GM21576 (cell line): ENCODE data around the gene NDUFB7.
A peak's percentile ranks its signal among the peaks of the same experiment; 100 is the strongest.
"Not testable (repeated sequence)": the region's sequence is repeated elsewhere in the genome, so short reads cannot be mapped to it uniquely, and the experiment has no call there.

Experiments
- ATAC-seq: cut with Tn5 transposase; IDR thresholded peaks from one replicate; pipeline ENCODE4 v1.9.1; 2021; ENCODE audit warnings: mild to moderate bottlenecking, moderate library complexity; ENCODE audit not compliant: unreplicated experiment

NDUFB7 gene

DNA sequence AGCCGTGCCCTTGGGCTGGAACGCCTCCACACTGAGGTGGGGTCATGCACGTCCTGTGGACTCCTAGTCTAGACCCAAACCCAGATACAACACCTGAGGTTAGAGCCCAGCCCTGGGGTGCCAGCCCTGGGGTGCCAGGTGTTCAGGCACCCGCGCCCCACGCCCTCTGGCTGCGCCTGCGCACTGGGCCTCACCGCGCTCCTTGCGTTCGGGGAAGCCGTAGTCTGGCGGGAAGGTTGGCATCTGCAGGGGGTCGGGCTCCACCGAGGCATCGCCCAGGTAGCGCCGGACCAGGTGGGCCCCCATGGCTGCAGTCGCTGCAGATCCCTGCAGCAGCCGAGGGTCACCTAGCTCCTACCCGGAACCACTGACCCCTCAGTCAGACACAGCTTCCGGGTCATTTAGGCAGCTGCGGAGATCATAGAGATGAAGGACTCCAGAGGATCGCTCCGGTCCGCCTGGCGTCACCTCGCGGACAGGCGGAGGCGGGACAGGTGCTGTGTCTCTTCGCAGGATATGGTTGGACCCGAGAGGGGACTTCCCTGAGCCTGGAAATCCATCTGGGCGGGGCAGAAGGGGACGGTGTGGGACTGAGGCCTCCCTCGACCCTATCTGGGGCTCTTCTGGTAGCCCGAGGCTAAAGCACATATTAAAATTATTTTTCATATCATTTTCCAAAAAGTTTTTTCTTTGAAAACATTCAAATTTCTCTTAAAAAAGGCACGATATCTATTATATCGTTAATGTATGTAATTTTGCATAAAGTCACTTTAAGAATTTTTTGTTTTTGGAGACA, at the start of gene NDUFB7:
TSS of gene NDUFB7 (minus strand) at position 372 of the 796 bp plus-strand sequence. CDS start at position 306, 66 bp downstream.
- peak; percentile 77 for ATAC-seq

DNA sequence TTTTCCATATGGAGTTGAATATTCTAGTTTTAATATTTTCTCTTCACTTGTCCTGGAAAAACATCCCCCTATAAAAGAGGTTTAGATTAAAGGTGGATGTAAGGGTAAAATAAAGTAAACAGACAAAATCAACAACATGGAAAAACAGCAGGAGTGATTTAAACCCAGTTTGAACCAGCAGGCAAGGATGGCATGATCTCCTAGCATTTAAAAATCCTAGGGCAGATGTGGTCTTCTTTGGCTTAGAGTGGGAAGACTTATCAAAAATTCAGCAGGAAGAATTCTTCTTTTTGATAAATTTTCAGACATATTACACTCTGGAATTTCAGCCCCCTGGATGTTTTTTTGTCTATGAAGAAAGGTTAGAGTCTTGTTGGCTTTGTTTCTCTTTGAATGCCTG, 47.5 kb upstream of the NDUFB7 start:
- no peak for ATAC-seq

DNA sequence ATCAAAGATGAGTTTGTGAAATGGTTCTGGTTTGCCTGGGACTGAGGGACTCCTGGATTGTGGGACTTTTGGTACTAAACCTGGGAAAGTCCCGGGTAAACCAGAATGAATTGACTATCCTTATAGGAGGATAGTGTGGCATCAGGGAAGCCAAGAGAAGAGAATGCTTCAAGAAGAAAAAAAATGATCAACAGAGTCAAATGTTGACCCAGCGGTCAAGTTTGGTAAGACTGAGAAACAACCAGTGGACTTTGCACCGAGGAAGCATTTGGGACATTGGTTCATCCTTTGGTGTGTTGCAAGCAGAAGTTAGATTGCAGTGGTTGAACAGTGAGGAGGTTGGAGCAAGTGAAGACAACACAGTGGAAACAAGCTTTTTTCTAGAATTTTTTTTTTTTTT, 44.5 kb upstream of the NDUFB7 start:
- ATAC-seq = no peak

DNA sequence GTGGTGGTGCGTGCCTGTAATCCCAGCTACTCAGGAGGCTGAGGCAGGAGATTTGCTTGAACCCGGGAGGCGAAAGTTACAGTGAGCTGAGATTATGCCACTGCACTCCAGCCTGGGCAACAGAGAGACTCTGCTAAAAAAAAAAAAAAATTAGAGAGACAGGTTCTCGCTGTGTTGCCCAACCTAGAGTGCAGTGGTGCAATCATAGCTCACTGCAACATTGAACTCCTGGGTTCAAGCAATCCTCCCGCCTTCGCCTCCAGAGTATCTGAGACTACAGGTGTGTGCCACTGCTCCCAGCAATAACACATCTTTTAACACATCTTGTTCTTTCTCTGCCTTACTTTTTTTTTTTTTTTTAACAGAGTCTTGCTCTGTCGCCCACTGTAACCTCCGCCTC, 43.8 kb upstream of the NDUFB7 start:
- no peak for ATAC-seq

DNA sequence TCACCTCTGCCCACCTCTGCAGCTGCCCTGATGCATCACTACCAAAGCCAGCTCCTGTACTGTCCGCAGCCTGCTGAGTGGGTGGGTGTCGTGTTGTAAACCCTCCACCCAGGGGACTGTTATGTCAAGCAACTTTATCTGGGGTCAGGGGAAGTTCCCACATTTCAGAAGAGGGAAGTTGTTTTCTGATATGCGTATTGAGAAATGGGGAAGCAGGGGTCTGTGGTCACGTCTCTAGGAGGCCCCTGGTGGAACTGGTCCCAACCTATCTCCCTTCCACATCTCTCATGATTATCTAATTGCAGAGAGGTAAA, 42.2 kb upstream of the NDUFB7 start:
- no peak for ATAC-seq

DNA sequence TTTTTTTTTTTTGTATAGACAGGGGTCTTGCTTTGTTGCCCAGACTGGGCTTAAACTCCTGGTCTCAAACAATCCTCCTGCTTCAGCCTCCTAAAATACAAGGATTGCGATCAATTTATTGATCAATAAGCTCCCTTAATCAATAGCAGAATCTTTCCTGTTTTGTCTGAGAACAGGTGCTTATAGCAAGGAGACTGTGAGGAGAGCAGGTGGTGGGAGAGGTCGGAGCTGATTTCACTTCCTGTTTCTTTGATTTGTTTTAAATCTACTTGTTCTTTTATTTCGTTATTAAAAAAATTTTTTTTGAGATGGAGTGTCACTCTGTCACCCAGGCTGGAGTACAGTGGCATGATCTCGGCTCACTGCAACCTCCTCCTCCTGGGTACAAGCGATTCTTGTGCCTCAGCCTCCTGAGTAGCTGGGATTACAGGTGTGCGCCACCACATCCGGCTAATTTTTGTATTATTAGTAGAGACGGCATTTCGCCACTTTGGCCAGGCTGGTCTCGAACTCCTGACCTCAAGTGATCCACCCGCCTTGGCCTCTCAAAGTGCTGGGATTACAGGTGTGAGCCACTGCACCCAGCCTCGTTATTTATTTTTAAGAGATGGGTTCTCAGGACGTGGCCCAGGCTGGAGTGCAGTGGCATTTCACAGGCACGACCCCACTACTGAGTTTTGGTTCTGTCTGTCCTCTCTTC, 41.7 kb upstream of the NDUFB7 start:
- not testable (repeated sequence) for ATAC-seq

DNA sequence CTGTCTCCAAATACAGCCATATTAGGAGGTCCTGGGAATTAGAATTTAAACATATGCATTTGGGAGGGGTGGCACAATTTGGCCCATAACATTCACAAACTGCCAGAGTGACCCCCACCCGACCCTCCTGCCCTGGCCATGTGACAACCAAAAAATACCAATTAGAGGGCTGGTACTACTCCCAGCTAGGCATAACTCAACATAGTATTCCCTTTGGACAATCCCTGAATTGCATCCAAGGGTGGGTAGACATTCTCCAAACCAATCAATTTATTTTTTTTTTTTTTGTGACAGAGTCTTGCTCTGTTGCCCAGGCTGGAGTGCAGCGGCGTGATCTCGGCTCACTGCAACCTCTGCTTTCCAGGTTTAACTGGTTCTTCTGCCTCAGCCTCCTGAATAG, 40.8 kb upstream of the NDUFB7 start:
- ATAC-seq = no peak

DNA sequence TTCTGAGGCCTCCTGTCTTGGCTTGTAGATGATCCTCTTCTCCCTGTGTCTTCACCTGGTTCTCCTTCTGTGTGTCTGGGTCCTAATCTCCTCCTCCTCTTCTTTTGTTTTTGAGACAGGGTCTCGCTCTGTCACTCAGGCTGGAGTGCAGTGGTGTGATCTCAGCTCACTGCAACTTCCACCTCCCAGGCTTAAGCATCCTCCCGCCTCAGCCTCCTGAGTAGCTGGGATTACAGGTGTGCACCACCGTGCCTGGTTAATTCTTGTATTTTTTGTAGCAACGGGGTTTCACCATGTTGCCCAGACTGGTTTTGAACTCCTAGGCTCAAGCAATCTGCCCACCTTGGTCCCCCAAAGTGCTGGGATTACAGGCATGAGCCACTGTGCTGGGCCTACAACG, 40.4 kb upstream of the NDUFB7 start:
- not testable (repeated sequence) for ATAC-seq

DNA sequence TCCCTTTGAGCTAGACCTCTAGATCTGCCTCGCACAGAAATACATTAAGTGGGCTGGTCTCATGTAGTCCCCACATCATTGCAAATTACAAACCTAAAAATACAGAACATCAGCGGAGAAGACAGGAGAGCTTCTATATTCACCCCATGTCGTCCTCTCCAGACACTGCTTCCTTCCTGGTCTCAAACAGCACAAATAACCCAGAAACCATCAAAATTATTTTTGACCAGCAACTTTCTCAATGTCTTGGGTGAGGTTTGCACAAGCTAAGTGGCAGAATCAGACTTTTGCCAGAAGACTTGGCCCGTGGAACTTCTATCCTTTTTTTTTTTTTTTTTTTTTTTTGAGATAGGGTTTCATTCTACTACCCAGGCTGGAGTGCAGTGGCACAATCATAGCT, 39.2 kb upstream of the NDUFB7 start:
- ATAC-seq = no peak

DNA sequence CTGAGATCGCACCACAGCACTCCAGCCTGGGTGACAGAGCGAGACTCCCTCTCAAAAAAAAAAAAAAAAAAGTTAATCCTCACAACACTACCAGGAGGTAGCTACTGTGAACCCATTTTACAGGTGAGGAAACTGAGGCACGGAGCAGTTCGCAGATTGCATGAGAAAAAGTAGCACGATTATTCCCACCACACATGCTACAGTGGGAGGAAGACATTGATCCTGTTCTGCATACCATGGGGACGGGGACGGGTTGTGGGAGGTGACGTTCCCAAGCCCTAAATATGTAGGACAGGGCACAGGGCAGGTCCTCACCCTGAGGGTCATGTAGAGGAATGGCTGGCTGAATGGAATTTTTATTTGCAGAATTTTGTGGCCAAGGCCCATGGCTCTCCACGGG, 34.8 kb upstream of the NDUFB7 start:
- no peak for ATAC-seq

DNA sequence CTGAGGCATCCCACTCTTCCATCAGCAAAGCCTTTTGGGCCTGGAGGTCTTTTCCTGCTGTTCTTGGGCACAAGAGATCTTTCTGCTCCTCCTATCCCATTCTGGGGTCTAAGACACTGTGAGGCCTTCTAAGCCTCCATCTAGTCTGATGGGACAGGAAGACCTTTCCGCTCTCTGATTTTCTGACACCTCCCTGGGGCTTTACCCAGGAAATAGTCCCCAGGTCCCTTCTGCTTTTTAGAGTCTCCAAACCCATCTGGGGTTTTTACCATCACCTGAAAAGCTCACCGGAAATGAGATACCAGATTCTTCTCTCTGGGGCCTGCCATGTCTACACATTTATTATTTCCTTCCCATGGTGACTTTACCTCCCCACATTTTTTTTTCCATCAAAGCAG, 32.1 kb upstream of the NDUFB7 start:
- peak; percentile 74 for ATAC-seq

DNA sequence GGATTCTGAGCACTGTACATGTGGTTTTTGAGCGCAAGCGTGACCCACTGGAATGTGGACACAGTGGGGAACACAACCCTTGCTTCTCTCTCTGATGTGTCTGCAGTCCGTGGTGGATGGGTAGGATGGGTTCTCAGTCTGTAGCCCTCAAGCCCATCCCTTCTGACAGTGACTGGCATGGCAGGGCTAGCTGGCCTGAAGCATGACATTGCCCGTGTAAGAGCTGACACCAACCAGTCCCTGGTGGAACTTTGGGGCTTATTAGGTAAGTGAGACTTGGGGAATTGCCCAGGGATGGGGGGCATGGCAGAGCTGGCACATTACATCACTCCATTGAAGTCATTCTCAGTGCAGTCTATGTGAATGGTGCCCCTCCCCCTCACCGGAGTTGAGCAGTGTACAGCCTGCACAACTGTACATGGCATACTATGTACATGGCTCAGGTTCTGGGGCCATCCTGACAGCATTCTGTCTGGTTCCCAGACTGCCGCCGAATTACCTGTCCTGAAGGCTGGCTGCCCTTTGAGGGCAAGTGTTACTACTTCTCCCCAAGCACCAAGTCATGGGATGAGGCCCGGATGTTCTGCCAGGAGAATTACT, 27.8 kb upstream of the NDUFB7 start:
- no peak for ATAC-seq

DNA sequence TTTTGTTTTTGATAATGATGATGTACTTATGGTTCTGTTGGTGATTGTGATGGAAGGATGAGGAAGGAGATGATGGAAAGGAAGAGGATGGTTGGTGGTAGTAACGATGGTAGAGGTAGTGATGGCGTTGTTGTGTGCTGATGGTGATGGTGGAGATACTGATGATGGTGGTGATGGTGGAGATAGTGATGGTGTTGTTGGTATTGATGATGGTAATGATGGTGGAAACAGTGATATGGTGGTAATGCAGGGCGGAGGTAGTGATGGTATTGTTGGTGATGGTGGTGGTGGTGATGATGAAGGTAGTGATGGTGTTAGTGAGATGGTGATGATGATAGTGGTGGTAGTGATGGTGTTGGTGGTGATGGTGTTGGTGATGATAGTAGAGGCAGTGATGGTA, 23.7 kb upstream of the NDUFB7 start:
- ATAC-seq = no peak

DNA sequence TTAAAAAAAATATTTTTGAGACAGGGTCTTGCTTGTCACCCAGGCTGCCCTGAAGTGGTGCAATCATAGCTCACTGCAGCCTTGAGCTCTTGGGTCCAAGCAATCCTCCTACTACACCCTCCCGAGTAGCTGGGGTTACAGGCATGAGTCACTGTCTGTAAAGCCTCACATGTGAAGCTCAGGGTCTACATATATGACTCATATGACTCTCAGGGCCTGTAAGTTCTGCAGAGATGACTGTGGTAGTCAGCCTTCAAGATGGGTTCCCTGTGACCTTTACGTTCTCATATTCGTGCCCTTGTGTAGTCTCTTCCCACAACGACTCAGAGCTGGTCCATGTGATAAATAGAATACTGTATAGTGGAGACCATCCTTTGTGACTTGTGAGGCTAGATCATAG, 17.6 kb upstream of the NDUFB7 start:
- not testable (repeated sequence) for ATAC-seq

DNA sequence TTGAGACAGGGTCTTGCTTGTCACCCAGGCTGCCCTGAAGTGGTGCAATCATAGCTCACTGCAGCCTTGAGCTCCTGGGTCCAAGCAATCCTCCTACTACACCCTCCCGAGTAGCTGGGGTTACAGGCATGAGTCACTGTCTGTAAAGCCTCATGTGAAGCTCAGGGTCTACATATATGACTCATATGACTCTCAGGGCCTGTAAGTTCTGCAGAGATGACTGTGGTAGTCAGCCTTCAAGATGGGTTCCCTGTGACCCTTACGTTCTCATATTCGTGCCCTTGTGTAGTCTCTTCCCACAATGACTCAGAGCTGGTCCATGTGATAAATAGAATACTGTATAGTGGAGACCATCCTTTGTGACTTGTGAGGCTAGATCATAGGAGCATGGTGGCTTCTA, 13.3 kb upstream of the NDUFB7 start:
- peak; percentile 66 for ATAC-seq

DNA sequence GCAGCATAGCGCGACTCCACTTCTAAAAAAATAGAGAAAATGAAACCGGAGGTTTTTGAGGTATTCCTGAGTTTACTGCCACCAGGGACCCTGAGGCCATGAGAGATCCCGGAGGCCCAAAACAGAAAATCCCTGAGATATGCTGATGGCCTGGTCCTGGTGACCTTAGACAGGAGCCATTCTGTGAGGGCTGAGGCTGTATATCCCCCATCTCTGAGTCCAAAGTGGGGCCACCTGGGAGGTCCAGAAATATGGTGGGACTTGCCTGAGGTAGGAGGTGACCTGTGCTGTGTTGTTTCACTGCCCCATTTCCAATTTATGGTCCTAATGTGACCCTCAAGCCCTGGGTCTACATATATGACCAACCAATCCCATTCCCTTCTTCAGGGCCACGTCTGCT, 12.5 kb upstream of the NDUFB7 start:
- not testable (repeated sequence) for ATAC-seq

DNA sequence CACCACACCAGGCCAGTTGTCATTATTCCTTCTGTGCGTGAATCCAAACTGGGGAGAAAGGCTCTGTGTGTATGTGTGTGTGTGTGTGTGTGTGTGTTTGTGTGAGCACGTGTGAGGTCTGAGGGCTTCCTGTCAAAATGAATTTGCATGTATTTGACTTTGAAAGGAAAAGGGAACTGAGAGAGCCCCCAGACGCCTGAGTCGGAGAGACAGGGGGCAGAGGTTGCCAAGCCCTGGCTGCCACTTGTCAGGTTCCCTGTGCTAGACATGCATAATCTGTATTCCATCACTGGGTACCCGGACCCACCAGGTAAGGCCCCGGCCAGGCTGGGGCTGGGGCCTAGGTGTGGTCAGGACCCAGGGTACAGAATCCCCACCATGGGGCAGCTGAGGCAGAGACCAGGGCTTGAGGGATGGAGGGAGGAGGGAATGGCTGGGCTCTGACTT, 11.1 kb upstream of the NDUFB7 start, which contains the start of gene CLEC17A:
TSS of gene CLEC17A (plus strand) at position 191 of the 447 bp plus-strand sequence. CDS start at position 268, 77 bp downstream.
- ATAC-seq = no peak

DNA sequence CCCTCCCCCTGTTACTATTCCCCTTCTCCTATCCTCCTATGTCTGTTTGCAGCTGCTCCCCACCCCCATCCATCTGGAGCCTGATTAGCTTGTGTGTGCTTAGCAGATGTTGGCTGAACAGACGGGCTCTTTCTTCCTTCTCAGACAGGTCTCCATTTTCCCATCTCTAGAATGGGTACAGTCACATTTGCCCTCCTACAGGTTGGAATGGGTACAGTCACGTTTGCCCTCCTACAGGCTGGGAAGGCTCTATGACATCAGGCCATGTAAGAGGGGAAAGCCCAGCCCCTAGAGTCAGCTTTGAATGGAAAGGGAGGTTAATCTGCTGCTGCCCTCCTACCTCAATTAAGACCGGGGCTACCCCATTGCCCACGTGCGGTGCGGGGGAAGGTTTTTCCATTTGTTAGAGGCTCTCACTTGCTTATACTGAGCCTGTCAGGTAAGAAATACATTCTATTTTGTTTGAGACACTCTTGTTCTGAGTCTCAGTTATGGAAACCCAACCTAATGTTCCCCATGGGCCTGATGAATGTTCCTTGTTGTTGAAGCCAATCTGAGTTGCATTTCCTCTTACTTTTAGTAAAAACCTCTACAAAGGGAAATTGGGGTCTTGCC, 8.9 kb upstream of the NDUFB7 start:
- no peak for ATAC-seq

DNA sequence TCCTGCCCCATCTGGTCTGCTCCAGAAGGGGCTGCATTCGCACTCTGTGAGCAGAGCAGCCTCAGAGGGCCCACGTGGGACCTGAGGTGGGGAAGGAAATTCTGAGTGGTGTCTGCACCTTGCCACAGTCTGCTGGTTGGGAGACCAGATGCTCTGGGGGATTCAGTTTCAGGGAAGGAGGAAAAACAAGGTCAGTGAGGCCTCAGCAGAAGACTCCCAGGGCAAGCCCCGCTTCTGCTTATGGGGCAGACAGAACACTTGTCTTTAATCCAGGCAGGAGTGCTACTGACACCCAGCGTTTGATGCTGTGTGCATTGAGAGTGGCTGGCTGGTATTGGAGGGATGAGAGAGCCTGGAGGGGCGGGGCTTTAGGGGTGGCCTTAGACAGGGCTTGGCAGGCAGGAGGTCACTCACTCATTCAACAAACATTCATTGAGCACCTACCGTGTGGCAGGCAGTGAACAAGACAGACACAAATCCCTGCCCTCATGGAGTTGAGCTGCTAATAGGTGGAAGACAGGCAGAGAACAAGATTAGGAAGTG, 6.1 kb upstream of the NDUFB7 start:
- ATAC-seq = no peak

DNA sequence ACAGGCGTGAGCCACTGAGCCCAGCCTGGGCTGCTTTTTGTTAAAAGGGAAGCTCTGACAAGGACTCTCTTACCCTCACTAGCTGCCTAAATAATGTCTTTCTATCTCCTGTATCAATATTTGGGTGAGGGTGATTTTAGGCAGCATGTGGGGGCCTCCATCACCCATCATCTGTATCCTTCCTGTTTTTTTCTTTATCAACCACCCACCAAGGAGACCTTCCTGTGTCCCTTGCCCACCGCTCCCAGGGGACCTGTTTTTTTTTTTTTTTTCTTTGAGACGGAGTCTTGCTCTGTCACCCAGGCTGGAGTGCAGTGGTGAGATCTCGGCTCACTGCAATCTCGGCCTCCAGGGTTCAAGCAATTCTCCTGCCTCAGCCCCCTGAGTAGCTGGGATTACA, 5.4 kb upstream of the NDUFB7 start:
- no peak for ATAC-seq

DNA sequence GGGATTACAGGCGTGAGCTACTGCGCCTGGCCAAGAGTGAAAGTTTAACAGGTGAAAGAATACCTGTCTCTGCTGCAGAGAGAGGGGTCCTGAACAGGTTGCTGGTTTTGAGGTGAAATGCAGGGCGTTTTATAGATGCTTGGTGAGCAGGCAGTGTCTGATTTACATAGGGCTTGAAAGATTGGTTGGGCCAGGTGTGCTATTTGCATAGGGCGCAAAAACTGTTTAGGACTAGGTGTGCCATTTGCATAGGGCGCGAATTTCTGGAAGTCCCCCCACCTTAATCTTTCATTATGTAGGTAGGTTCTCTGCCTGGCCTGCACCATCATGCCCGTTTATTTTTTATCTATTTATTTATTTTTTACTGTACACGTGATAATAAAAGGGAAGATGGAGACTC, 4.5 kb upstream of the NDUFB7 start:
- no peak for ATAC-seq
